SU-DHL-6 (cell line): ENCODE measurements around the gene FRMD1.

Source experiments
- H2AFZ ChIP-seq: fragments of 200-600 bp; sonication (generic); 2 replicates; pipeline ENCODE4 v1.6.1; 2014; ENCODE audit warnings: low read depth, mild to moderate bottlenecking, moderate library complexity, mixed read lengths, antibody characterized with exemption, low read length; ENCODE audit not compliant: severe bottlenecking
- H3F3A ChIP-seq: fragments of 200-600 bp; shearing (Covaris generic); 2 replicates; pipeline ENCODE4 v1.6.0; 2016; ENCODE audit warnings: antibody characterized with exemption, mild to moderate bottlenecking; ENCODE audit not compliant: insufficient read depth
- H3K27ac ChIP-seq: fragments of 200-600 bp; sonication (generic); 2 replicates; pipeline ENCODE4 v1.5.1; 2016; ENCODE audit warnings: low read depth, mild to moderate bottlenecking, low read length, moderate library complexity, mixed read lengths
- H3K27me3 ChIP-seq: fragments of 200-600 bp; sonication (generic), shearing (Covaris generic); 2 replicates; pipeline ENCODE4 v1.6.0; 2014; ENCODE audit warnings: mild to moderate bottlenecking, low read length
- H3K36me3 ChIP-seq: fragments of 200-600 bp; sonication (generic); 2 replicates; pipeline ENCODE4 v1.6.1; 2014; ENCODE audit warnings: mild to moderate bottlenecking, low read length, mixed read lengths
- H3K4me2 ChIP-seq: fragments of 300-600, 200-600 bp; shearing (Covaris generic), sonication (generic); 2 replicates; pipeline ENCODE4 v1.6.0; 2014; ENCODE audit warnings: low read length, low read depth, mild to moderate bottlenecking; ENCODE audit not compliant: poor library complexity, severe bottlenecking
- H3K4me3 ChIP-seq: fragments of 200-600 bp; sonication (generic); 2 replicates; pipeline ENCODE4 v1.5.1; 2014; ENCODE audit warnings: antibody characterized with exemption, low read length, mild to moderate bottlenecking, mixed read lengths; ENCODE audit not compliant: insufficient read depth, poor library complexity, severe bottlenecking
- H3K79me2 ChIP-seq: fragments of 200-600 bp; sonication (generic); 2 replicates; pipeline ENCODE4 v1.6.1; 2014; ENCODE audit warnings: mild to moderate bottlenecking, low read length, moderate library complexity; ENCODE audit not compliant: insufficient read depth
- H3K9ac ChIP-seq: fragments of 200-600 bp; sonication (generic); 2 replicates; pipeline ENCODE4 v1.7.0; 2014; ENCODE audit warnings: mild to moderate bottlenecking, low read length
- H3K9me2 ChIP-seq: fragments of 200-600 bp; sonication (generic); replicated peaks from 2 replicates; pipeline ENCODE4 v1.6.1; 2014; ENCODE audit warnings: low read length; ENCODE audit not compliant: insufficient read depth
- H3K9me3 ChIP-seq: fragments of 200-600 bp; sonication (generic); 2 replicates; pipeline ENCODE4 v1.6.1; 2014; ENCODE audit warnings: low read length, mixed read lengths; ENCODE audit not compliant: insufficient read depth
- H4K20me1 ChIP-seq: fragments of 200-600 bp; sonication (generic); 2 replicates; pipeline ENCODE4 v1.6.1; 2014; ENCODE audit warnings: low read depth, mild to moderate bottlenecking, antibody characterized with exemption, low read length, moderate library complexity, mixed read lengths
- EZH2phosphoT487 ChIP-seq: fragments of 200-600 bp; sonication (generic), shearing (Covaris generic); conservative IDR thresholded peaks from 2 replicates; pipeline ENCODE4 v1.6.1; 2018; ENCODE audit warnings: mild to moderate bottlenecking, antibody characterized with exemption, low read length, moderate library complexity, mixed read lengths
- TF ChIP-seq, protein P1 (sequence below): fragments of 200-600 bp; sonication (generic); IDR thresholded peaks from one replicate; pipeline ENCODE4 v1.5.1; 2017; ENCODE audit warnings: antibody characterized with exemption, mild to moderate bottlenecking, low read length, moderate library complexity; ENCODE audit not compliant: insufficient read depth, poor library complexity, severe bottlenecking

The FRMD1 gene

GRCh38 chr6:168016176-168016620 lies 62.8 kb downstream of the FRMD1 start:
- Histone ChIP-seq H3K36me3 (no peaks in the 10 kb centered on the region), H3K9me3 (peaks cover 6% of the 10 kb centered on the region; the same call in 1 of the 2 replicates), H3K4me3 (no peak overlapping the region), H3K9me2 (no peaks in the 10 kb centered on the region), H4K20me1 (no peaks in the 10 kb centered on the region), H3K9ac (no peak overlapping the region), H3F3A (no peaks in the 10 kb centered on the region), H2AFZ (no peak overlapping the region), H3K4me2 (no peak overlapping the region), H3K79me2 (no peaks in the 10 kb centered on the region), H3K27ac (no peak overlapping the region), H3K27me3 (no peaks in the 10 kb centered on the region)
- TF ChIP-seq, protein P1, sequence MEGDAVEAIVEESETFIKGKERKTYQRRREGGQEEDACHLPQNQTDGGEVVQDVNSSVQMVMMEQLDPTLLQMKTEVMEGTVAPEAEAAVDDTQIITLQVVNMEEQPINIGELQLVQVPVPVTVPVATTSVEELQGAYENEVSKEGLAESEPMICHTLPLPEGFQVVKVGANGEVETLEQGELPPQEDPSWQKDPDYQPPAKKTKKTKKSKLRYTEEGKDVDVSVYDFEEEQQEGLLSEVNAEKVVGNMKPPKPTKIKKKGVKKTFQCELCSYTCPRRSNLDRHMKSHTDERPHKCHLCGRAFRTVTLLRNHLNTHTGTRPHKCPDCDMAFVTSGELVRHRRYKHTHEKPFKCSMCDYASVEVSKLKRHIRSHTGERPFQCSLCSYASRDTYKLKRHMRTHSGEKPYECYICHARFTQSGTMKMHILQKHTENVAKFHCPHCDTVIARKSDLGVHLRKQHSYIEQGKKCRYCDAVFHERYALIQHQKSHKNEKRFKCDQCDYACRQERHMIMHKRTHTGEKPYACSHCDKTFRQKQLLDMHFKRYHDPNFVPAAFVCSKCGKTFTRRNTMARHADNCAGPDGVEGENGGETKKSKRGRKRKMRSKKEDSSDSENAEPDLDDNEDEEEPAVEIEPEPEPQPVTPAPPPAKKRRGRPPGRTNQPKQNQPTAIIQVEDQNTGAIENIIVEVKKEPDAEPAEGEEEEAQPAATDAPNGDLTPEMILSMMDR: no peak
- TF ChIP-seq EZH2phosphoT487: no peak

DNA sequence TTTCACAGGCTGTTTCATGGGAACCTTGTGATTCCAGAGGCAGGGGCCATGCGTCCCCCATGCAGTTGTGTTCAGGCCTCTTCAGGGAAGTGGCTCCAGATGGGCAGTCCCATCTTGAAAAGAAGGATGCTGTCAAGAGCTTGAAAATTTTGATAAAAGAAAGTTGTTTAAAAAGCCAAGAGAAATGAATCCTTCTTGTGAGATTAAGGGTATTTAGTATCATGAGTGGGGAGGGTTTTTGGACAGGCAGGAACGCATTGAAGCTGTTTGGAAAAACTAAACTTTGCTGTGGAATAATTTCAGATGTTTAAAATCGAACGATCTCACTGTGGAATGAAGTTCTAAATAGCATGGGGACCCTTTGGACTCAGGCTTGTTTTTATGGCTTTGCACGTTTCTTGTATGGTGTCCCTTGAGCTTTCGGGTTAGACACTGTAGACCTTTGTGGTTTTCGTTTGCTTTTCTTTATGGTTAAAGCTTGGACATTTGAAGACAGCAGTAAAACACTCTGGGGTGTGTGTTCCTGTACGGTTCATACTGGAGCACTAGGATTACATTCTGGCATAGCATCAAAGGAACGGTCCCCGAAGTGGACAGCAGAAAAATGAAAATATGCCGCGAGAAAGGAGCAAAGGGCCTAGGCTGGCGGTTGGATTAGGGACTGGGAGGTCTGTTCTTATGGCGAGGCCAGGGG lies 63.4 kb downstream of the FRMD1 start:
- Histone ChIP-seq H2AFZ (no peak overlapping the region), H3K27me3 (no peaks in the 10 kb centered on the region), H3K27ac (no peak overlapping the region), H3K9ac (no peak overlapping the region), H3K9me3 (peaks cover 11% of the 10 kb centered on the region; the same call in 1 of the 2 replicates), H3F3A (no peaks in the 10 kb centered on the region), H3K36me3 (no peaks in the 10 kb centered on the region), H3K4me2 (no peak overlapping the region), H3K4me3 (no peak overlapping the region), H4K20me1 (no peaks in the 10 kb centered on the region), H3K9me2 (no peaks in the 10 kb centered on the region), H3K79me2 (no peaks in the 10 kb centered on the region)
- no peak for TF ChIP-seq EZH2phosphoT487
- TF ChIP-seq, protein P1: no peak

- Histone ChIP-seq H3K27ac (no peak overlapping the region), H3K9me2 (no peaks in the 10 kb centered on the region), H3K27me3 (no peaks in the 10 kb centered on the region), H3K36me3 (no peaks in the 10 kb centered on the region), H3K4me2 (no peak overlapping the region), H3K4me3 (no peak overlapping the region), H4K20me1 (no peaks in the 10 kb centered on the region), H3K9me3 (peaks cover 11% of the 10 kb centered on the region; the same call in 1 of the 2 replicates), H3F3A (no peaks in the 10 kb centered on the region), H2AFZ (no peak overlapping the region), H3K9ac (no peak overlapping the region), H3K79me2 (no peaks in the 10 kb centered on the region)
- TF ChIP-seq EZH2phosphoT487: no peak
- TF ChIP-seq, protein P1: no peak
Measured at GRCh38 chr6:168015009-168015408, 64.0 kb downstream of the FRMD1 start.
